ENCODE measurements around the gene ROBO1.

Gene ROBO1

GRCh38 chr3:79264892-79265291 lies 502.9 kb downstream of the ROBO1 start:
- TF ChIP-seq EZH2phosphoT487 (conservative IDR thresholded peaks at IDR 0.05; ENCODE audit: low read length) (no peak), CTCF (IDR thresholded peaks at IDR 0.05; ENCODE audit: insufficient read depth, low read length, poor library complexity, severe bottlenecking) (no peak)

GRCh38 chr3:79263423-79263822 lies 504.4 kb downstream of the ROBO1 start:
- Histone ChIP-seq H2AFZ (ENCODE audit: low read depth, low read length, severe bottlenecking) (no peak overlapping the region), H4K20me1 (ENCODE audit: low read depth, low read length) (no peaks in the 10 kb centered on the region), H3K9ac (ENCODE audit: low read length) (no peak overlapping the region), H3K9me3 (ENCODE audit: insufficient read depth, low read length) (no peaks in the 10 kb centered on the region), H3K36me3 (ENCODE audit: low read length) (no peaks in the 10 kb centered on the region), H3K27ac (ENCODE audit: low read depth, low read length) (no peak overlapping the region), H3K4me2 (ENCODE audit: low read depth, low read length, poor library complexity, severe bottlenecking) (no peak overlapping the region), H3F3A (ENCODE audit: insufficient read depth) (no peaks in the 10 kb centered on the region), H3K27me3 (ENCODE audit: low read length) (no peaks in the 10 kb centered on the region), H3K9me2 (replicated peaks; ENCODE audit: insufficient read depth, low read length) (no peaks in the 10 kb centered on the region), H3K79me2 (ENCODE audit: insufficient read depth, low read length) (no peaks in the 10 kb centered on the region), H3K4me3 (ENCODE audit: insufficient read depth, low read length, poor library complexity, severe bottlenecking) (no peak overlapping the region)
- no peak for TF ChIP-seq EZH2phosphoT487 (conservative IDR thresholded peaks at IDR 0.05; ENCODE audit: low read length)
- no peak for TF ChIP-seq CTCF (IDR thresholded peaks at IDR 0.05; ENCODE audit: insufficient read depth, low read length, poor library complexity, severe bottlenecking)

More at GRCh38 chr3:79264892-79265291, 502.9 kb downstream of the ROBO1 start:
- H3F3A ChIP-seq (ENCODE audit: insufficient read depth): no peaks in the 10 kb centered on the region
- no peak overlapping the region for H3K27ac ChIP-seq (ENCODE audit: low read depth, low read length)
- H4K20me1 ChIP-seq (ENCODE audit: low read depth, low read length): no peaks in the 10 kb centered on the region
- no peaks in the 10 kb centered on the region for H3K9me2 ChIP-seq (replicated peaks; ENCODE audit: insufficient read depth, low read length)
- no peaks in the 10 kb centered on the region for H3K79me2 ChIP-seq (ENCODE audit: insufficient read depth, low read length)
- H3K9ac ChIP-seq (ENCODE audit: low read length): no peak overlapping the region
- H3K4me3 ChIP-seq (ENCODE audit: insufficient read depth, low read length, poor library complexity, severe bottlenecking): no peak overlapping the region
- H3K4me2 ChIP-seq (ENCODE audit: low read depth, low read length, poor library complexity, severe bottlenecking): no peak overlapping the region
- no peak overlapping the region for H2AFZ ChIP-seq (ENCODE audit: low read depth, low read length, severe bottlenecking)
- no peaks in the 10 kb centered on the region for H3K9me3 ChIP-seq (ENCODE audit: insufficient read depth, low read length)
- H3K36me3 ChIP-seq (ENCODE audit: low read length): no peaks in the 10 kb centered on the region
- no peaks in the 10 kb centered on the region for H3K27me3 ChIP-seq (ENCODE audit: low read length)

GRCh38 chr3:79258479-79258878 lies 509.3 kb downstream of the ROBO1 start:
- Histone ChIP-seq H3F3A (ENCODE audit: insufficient read depth) (no peaks in the 10 kb centered on the region), H3K9me3 (ENCODE audit: insufficient read depth, low read length) (no peaks in the 10 kb centered on the region), H3K27me3 (ENCODE audit: low read length) (no peaks in the 10 kb centered on the region), H3K9me2 (replicated peaks; ENCODE audit: insufficient read depth, low read length) (no peaks in the 10 kb centered on the region), H3K79me2 (ENCODE audit: insufficient read depth, low read length) (no peaks in the 10 kb centered on the region), H4K20me1 (ENCODE audit: low read depth, low read length) (no peaks in the 10 kb centered on the region), H2AFZ (ENCODE audit: low read depth, low read length, severe bottlenecking) (no peak overlapping the region), H3K4me2 (ENCODE audit: low read depth, low read length, poor library complexity, severe bottlenecking) (no peak overlapping the region), H3K36me3 (ENCODE audit: low read length) (no peaks in the 10 kb centered on the region), H3K9ac (ENCODE audit: low read length) (no peak overlapping the region), H3K27ac (ENCODE audit: low read depth, low read length) (no peak overlapping the region), H3K4me3 (ENCODE audit: insufficient read depth, low read length, poor library complexity, severe bottlenecking) (no peak overlapping the region)
- no peak for TF ChIP-seq EZH2phosphoT487 (conservative IDR thresholded peaks at IDR 0.05; ENCODE audit: low read length)
- TF ChIP-seq CTCF (IDR thresholded peaks at IDR 0.05; ENCODE audit: insufficient read depth, low read length, poor library complexity, severe bottlenecking): no peak
